ENCODE results near the gene VTA1. TPM values are rescaled to one million over a fixed set of nuclear protein-coding genes. Genes with fewer than 3 reads are reported as not detected.
"Not testable (repeated sequence)": the region's sequence is repeated elsewhere in the genome, so short reads cannot be mapped to it uniquely, and the experiment has no call there.

The VTA1 gene
- total and polyA plus RNA-seq, 3 experiments from 2014 or later = 63.8 to 74.4 (median 66.5) TPM

DNA sequence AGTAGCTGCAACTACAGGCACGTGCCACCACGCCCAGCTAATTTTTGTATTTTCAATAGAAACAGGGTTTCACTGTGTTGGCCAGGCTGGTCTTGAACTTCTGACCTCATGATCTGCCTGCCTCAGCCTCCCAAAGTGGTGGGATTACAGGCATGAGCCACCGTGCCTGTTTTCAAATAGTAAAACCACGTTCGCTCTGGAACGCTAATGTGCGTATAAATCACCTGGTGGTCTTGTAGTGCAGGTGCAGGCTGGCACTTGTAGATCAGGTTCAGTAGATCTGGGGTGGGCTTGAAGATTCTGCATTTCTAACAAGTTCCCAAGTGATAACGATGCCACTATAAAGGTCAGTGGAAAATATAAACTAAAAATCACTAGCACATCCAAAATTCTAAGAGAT lies 41.3 kb downstream of the VTA1 start:
- H3K27ac Mint-ChIP-seq; H3K27me3 ChIP-seq (ENCODE audit: insufficient read depth, low read length, poor library complexity, severe bottlenecking); H3K27me3 Mint-ChIP-seq; H3K9me3 ChIP-seq (ENCODE audit: low read length); H3K27ac ChIP-seq (ENCODE audit: low read depth, low read length); H3K9me3 Mint-ChIP-seq; H3K4me1 ChIP-seq (ENCODE audit: insufficient read depth, low read length); CTCF ChIA-PET; H3K4me3 ChIP-seq (ENCODE audit: low read length); H3K36me3 ChIP-seq (ENCODE audit: insufficient read depth, low read length); H3K4me3 Mint-ChIP-seq: not testable (repeated sequence)
- POLR2A ChIA-PET = interaction anchor here (0.6 kb wide), 1 partner anchor 522 kb away, joined by 3 read pairs; no protein-coding TSS in a partner anchor
- peaks cover 7 to 26% (median 7%) of the 10 kb centered on the region in 3 donors for H3K36me3 Mint-ChIP-seq
- DNase-seq = peak in 1 of 5 donors; percentile 23
- H3K4me1 Mint-ChIP-seq = peaks cover 16 to 35% (median 32%) of the 10 kb centered on the region in 3 donors

DNA sequence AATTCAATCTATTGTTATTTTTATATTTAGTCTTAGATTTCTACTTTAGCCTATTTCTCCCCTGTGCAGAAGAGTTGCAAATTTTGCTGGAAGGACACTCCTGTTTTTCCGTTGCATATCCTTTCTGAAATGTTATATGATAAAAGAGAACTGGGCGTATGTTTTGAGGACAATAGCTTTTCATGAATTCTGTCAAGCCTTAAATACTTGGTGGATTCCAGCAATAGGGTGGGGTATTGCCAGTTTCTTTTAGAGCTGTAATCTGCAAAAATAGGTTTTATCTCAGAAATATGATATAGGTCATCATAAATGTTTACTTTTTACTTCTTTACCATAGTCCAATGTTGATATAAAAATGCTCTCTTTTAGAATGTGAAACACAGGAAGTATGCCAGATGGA lies 42.0 kb downstream of the VTA1 start:
- Histone ChIP-seq H3K4me3 (ENCODE audit: low read length) (no peak overlapping the region), H3K27ac (ENCODE audit: low read depth, low read length) (no peak overlapping the region), H3K27me3 (ENCODE audit: insufficient read depth, low read length, poor library complexity, severe bottlenecking) (no peaks in the 10 kb centered on the region), H3K4me1 (ENCODE audit: insufficient read depth, low read length) (no peaks in the 10 kb centered on the region), H3K9me3 (ENCODE audit: low read length) (no peaks in the 10 kb centered on the region), H3K36me3 (ENCODE audit: insufficient read depth, low read length) (no peaks in the 10 kb centered on the region)
- ChIA-PET CTCF (no interaction called here), POLR2A (no interaction called here)
- Mint-ChIP-seq H3K4me1 (peaks cover 21 to 41% (median 39%) of the 10 kb centered on the region in 3 donors), H3K27ac (peak overlapping the region in 1 of 8 donors; percentile 10), H3K9me3 (no peaks in the 10 kb centered on the region), H3K36me3 (peaks cover 7 to 31% (median 7%) of the 10 kb centered on the region in 3 donors), H3K27me3 (no peaks in the 10 kb centered on the region), H3K4me3 (no peak overlapping the region)
- no peak for DNase-seq

DNA sequence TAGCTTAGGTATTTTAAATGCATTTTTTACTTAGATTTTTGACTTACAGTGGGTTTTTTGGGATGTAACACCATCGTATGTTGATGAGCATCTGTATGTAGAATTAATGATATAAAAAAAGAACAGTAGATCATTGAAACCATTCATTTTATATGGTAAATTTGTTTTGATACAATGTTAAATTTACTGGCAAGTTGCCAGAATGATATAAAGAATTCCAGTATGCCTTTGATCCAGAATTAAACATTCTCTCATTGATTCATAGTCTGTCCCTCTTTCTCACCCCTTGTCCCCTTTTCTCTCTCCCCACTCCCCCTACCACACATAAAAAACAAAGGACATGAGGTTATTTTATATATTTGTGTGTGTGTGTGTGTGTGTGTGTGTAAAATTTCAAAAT lies 45.3 kb downstream of the VTA1 start:
- Mint-ChIP-seq H3K4me3 (no peak overlapping the region), H3K4me1 (peaks cover 38 to 57% (median 56%) of the 10 kb centered on the region in 3 donors), H3K27ac (peak overlapping the region in 1 of 8 donors; percentile 62), H3K9me3 (no peaks in the 10 kb centered on the region), H3K27me3 (no peaks in the 10 kb centered on the region), H3K36me3 (peaks cover 7 to 45% (median 10%) of the 10 kb centered on the region in 3 donors)
- ChIA-PET POLR2A (no interaction called here), CTCF (no interaction called here)
- DNase-seq = no peak
- Histone ChIP-seq H3K4me3 (ENCODE audit: low read length) (no peak overlapping the region), H3K27ac (ENCODE audit: low read depth, low read length) (no peak overlapping the region), H3K4me1 (ENCODE audit: insufficient read depth, low read length) (no peaks in the 10 kb centered on the region), H3K36me3 (ENCODE audit: insufficient read depth, low read length) (no peaks in the 10 kb centered on the region), H3K27me3 (ENCODE audit: insufficient read depth, low read length, poor library complexity, severe bottlenecking) (no peaks in the 10 kb centered on the region), H3K9me3 (ENCODE audit: low read length) (no peaks in the 10 kb centered on the region)

GRCh38 chr6:142193621-142194020 lies 46.6 kb downstream of the VTA1 start:
- no peaks in the 10 kb centered on the region for H3K9me3 Mint-ChIP-seq
- Histone ChIP-seq H3K36me3 (ENCODE audit: insufficient read depth, low read length) (no peaks in the 10 kb centered on the region), H3K4me1 (ENCODE audit: insufficient read depth, low read length) (no peaks in the 10 kb centered on the region), H3K27ac (ENCODE audit: low read depth, low read length) (no peak overlapping the region), H3K9me3 (ENCODE audit: low read length) (no peaks in the 10 kb centered on the region), H3K4me3 (ENCODE audit: low read length) (no peak overlapping the region), H3K27me3 (ENCODE audit: insufficient read depth, low read length, poor library complexity, severe bottlenecking) (no peaks in the 10 kb centered on the region)
- H3K4me1 Mint-ChIP-seq = peaks cover 38 to 59% (median 57%) of the 10 kb centered on the region in 3 donors
- no peaks in the 10 kb centered on the region for H3K27me3 Mint-ChIP-seq
- no peak for DNase-seq
- CTCF ChIA-PET = no interaction called here
- no peak overlapping the region for H3K4me3 Mint-ChIP-seq
- no peak overlapping the region for H3K27ac Mint-ChIP-seq
- POLR2A ChIA-PET = no interaction called here
- peaks cover 7 to 49% (median 10%) of the 10 kb centered on the region in 3 donors for H3K36me3 Mint-ChIP-seq

- Histone ChIP-seq H3K27ac (ENCODE audit: low read depth, low read length) (no peak overlapping the region), H3K36me3 (ENCODE audit: insufficient read depth, low read length) (peaks cover 19% of the 10 kb centered on the region), H3K9me3 (ENCODE audit: low read length) (no peaks in the 10 kb centered on the region), H3K4me1 (ENCODE audit: insufficient read depth, low read length) (no peaks in the 10 kb centered on the region), H3K4me3 (ENCODE audit: low read length) (no peak overlapping the region), H3K27me3 (ENCODE audit: insufficient read depth, low read length, poor library complexity, severe bottlenecking) (no peaks in the 10 kb centered on the region)
- CTCF ChIA-PET = interaction anchor here (1.8 to 2.3 kb wide), 2 partner anchors 12 to 49 kb away, joined by 4 to 7 read pairs; partner anchors contain the start of genes NMBR and VTA1
- peaks cover 3 to 52% (median 9%) of the 10 kb centered on the region in 3 donors for H3K36me3 Mint-ChIP-seq
- peaks cover 39 to 58% (median 47%) of the 10 kb centered on the region in 3 donors for H3K4me1 Mint-ChIP-seq
- H3K9me3 Mint-ChIP-seq = no peaks in the 10 kb centered on the region
- H3K27ac Mint-ChIP-seq = peak overlapping the region in 2 of 8 donors; percentile 44 to 63
- no peak overlapping the region for H3K4me3 Mint-ChIP-seq
- no peaks in the 10 kb centered on the region for H3K27me3 Mint-ChIP-seq
- POLR2A ChIA-PET = no interaction called here
- no peak for DNase-seq
Observed at GRCh38 chr6:142195862-142196541, 48.9 kb downstream of the VTA1 start.

- peak overlapping the region in 1 of 8 donors; percentile 2 for H3K27ac Mint-ChIP-seq
- DNase-seq = no peak
- H3K4me3 Mint-ChIP-seq = no peak overlapping the region
- no peaks in the 10 kb centered on the region for H3K27me3 Mint-ChIP-seq
- H3K4me1 Mint-ChIP-seq = peaks cover 11 to 20% (median 14%) of the 10 kb centered on the region in 3 donors
- Histone ChIP-seq H3K4me3 (ENCODE audit: low read length) (no peak overlapping the region), H3K27ac (ENCODE audit: low read depth, low read length) (no peak overlapping the region), H3K9me3 (ENCODE audit: low read length) (no peaks in the 10 kb centered on the region), H3K36me3 (ENCODE audit: insufficient read depth, low read length) (peaks cover 26% of the 10 kb centered on the region), H3K4me1 (ENCODE audit: insufficient read depth, low read length) (no peaks in the 10 kb centered on the region), H3K27me3 (ENCODE audit: insufficient read depth, low read length, poor library complexity, severe bottlenecking) (no peaks in the 10 kb centered on the region)
- ChIA-PET POLR2A (no interaction called here), CTCF (no interaction called here)
- H3K9me3 Mint-ChIP-seq = no peaks in the 10 kb centered on the region
- H3K36me3 Mint-ChIP-seq = peaks cover 3 to 70% (median 19%) of the 10 kb centered on the region in 3 donors
Observed at GRCh38 chr6:142200846-142201628, 54.0 kb downstream of the VTA1 start.

- CTCF ChIA-PET = interaction anchor here (0.7 to 2.2 kb wide), 8 partner anchors 8 to 1220 kb away, joined by 3 to 11 read pairs (median 4); partner anchors contain the start of genes NMBR and VTA1
- POLR2A ChIA-PET = no interaction called here
- H3K36me3 ChIP-seq (ENCODE audit: insufficient read depth, low read length) = peaks cover 14% of the 10 kb centered on the region
- Mint-ChIP-seq H3K27me3 (no peaks in the 10 kb centered on the region), H3K4me3 (no peak overlapping the region), H3K9me3 (peaks cover 0 to 5% (median 2%) of the 10 kb centered on the region in 5 donors), H3K36me3 (peaks cover 28 to 76% (median 37%) of the 10 kb centered on the region in 3 donors), H3K27ac (peak overlapping the region in 3 of 8 donors; percentile 19 to 57 (median 47)), H3K4me1 (peaks cover 0 to 4% (median 3%) of the 10 kb centered on the region in 3 donors)
- no peaks in the 10 kb centered on the region for H3K4me1 ChIP-seq (ENCODE audit: insufficient read depth, low read length)
- H3K9me3 ChIP-seq (ENCODE audit: low read length) = no peaks in the 10 kb centered on the region
- H3K27me3 ChIP-seq (ENCODE audit: insufficient read depth, low read length, poor library complexity, severe bottlenecking) = no peaks in the 10 kb centered on the region
- peak; percentile 6 to 60 (median 23) for DNase-seq
- H3K4me3 ChIP-seq (ENCODE audit: low read length) = no peak overlapping the region
- H3K27ac ChIP-seq (ENCODE audit: low read depth, low read length) = no peak overlapping the region
Observed at GRCh38 chr6:142207265-142207877, 60.3 kb downstream of the VTA1 start.

GRCh38 chr6:142210606-142211005 lies 63.5 kb downstream of the VTA1 start:
- CTCF ChIA-PET = no interaction called here
- peaks cover 0 to 4% (median 3%) of the 10 kb centered on the region in 3 donors for H3K4me1 Mint-ChIP-seq
- no peak overlapping the region for H3K4me3 Mint-ChIP-seq
- Histone ChIP-seq H3K36me3 (ENCODE audit: insufficient read depth, low read length) (peaks cover 22% of the 10 kb centered on the region), H3K4me1 (ENCODE audit: insufficient read depth, low read length) (no peaks in the 10 kb centered on the region), H3K4me3 (ENCODE audit: low read length) (no peak overlapping the region), H3K27me3 (ENCODE audit: insufficient read depth, low read length, poor library complexity, severe bottlenecking) (no peaks in the 10 kb centered on the region), H3K27ac (ENCODE audit: low read depth, low read length) (no peak overlapping the region), H3K9me3 (ENCODE audit: low read length) (no peaks in the 10 kb centered on the region)
- H3K9me3 Mint-ChIP-seq = peaks cover 0 to 11% (median 2%) of the 10 kb centered on the region in 5 donors
- H3K36me3 Mint-ChIP-seq = peaks cover 41 to 81% (median 50%) of the 10 kb centered on the region in 3 donors
- POLR2A ChIA-PET = no interaction called here
- no peak for DNase-seq
- H3K27me3 Mint-ChIP-seq = no peaks in the 10 kb centered on the region
- no peak overlapping the region for H3K27ac Mint-ChIP-seq

All from CD8-positive, alpha-beta memory T cell (primary cell).